Peyer's patch (tissue), 4 donors: ENCODE measurements around the gene OBSCN. TPM values are rescaled to one million over a fixed set of nuclear protein-coding genes. Genes with fewer than 3 reads are reported as not detected.
A peak's percentile ranks its signal among the peaks of the same experiment; 100 is the strongest.

Source experiments
- DNase-seq, 3 donors: peaks; one replicate each; pipeline ENCODE4 v3.0.0-alpha.2; 2017 to 2019
- H3K27ac ChIP-seq, 4 donors: fragments of 200-600 bp; sonication (generic); one replicate each; pipeline ENCODE4 v1.5.1; 2016 to 2019
- H3K27me3 ChIP-seq, 2 donors: fragments of 200-600 bp; sonication (generic); one replicate each; pipeline ENCODE4 v1.5.1; 2019
- H3K36me3 ChIP-seq, 3 donors: fragments of 200-600 bp; sonication (generic); one replicate each; pipeline ENCODE4 v1.5.1; 2016 to 2019
- H3K4me1 ChIP-seq, 4 donors: fragments of 200-600 bp; sonication (generic); one replicate each; pipeline ENCODE4 v1.5.1; 2016 to 2019
- H3K4me3 ChIP-seq, 4 donors: fragments of 200-600 bp; sonication (generic); 1 replicate in 3 of 4; 2 replicates in 1 of 4; pipeline ENCODE4 v1.5.1; 2016 to 2019; ENCODE audit warnings: mild to moderate bottlenecking in 1 of 4
- H3K9me3 ChIP-seq, 4 donors: fragments of 200-600 bp; sonication (generic); one replicate each; pipeline ENCODE4 v1.5.1; 2016 to 2019; ENCODE audit warnings: mild to moderate bottlenecking in 1 of 4
- POLR2A ChIP-seq, 2 donors: fragments of 450-650 bp; IDR thresholded peaks; one replicate each; pipeline ENCODE4 v1.5.1; 2017; ENCODE audit warnings: antibody characterized with exemption in 2 of 2, mild to moderate bottlenecking in 2 of 2, moderate library complexity in 2 of 2
- total RNA-seq, 4 donors: library from RNA; depleted of rRNA; stranded (reverse); fragments of >200 nt; gene quantifications; one replicate each; pipeline ENCODE4 v1.1.0, GENCODE V29; 2016
- TF ChIP-seq, protein P1 (sequence below), 6 experiments: fragments of 450-650 bp in 4 of 6; fragments of 200-600 bp in 2 of 6; sonication (generic) in 1 of 6; IDR thresholded peaks; one replicate each; pipeline ENCODE4 v1.5.1; 2017 to 2019; ENCODE audit warnings: antibody characterized with exemption in 6 of 6, mild to moderate bottlenecking in 3 of 6, moderate library complexity in 1 of 6

OBSCN gene
- total RNA-seq, 4 donors from 2014 or later = 5.8 to 136 (median 34.4) TPM

DNA sequence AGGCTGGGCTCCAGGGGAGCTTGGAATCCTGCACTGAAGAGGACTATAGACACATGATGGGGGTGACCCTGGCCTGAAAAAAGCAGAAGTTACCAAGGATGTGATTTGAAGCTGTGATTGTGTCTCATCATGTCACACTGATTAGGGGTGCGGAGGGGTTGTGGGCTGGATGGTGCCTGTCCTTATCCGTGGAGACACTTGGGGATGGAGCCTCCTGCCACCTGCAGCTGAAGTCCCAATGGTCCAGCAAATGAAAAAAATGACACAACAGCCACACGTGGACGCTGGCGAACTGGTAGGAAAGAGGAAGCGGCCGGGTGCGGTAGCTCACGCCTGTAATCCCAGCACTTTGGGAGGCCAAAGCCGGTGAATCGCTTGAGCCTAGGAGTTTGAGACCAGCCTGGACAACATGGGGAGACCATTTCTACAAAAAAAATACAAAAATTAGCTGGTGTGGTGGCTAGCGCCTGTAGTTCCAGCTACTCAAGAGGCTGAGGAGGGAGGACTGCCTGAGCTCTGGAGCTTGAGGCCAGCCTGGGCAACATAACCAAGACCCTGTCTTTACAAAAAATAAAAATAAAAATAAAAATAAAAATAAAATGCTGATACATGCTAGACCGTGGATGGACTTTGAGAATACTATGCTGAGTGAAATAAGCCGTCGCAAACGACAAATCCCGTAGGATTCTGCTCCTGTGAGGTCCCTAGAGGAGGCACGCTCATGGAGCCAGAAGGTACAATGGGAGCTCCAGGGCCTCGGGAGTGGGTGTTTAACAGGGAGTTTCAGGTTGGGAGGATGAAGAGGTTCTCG is 43.1 kb upstream of the OBSCN start:
- H3K36me3 ChIP-seq = no peaks in the 10 kb centered on the region
- peaks cover 0 to 37% (median 3%) of the 10 kb centered on the region in 4 donors for H3K4me1 ChIP-seq
- DNase-seq = no peak
- H3K9me3 ChIP-seq = no peaks in the 10 kb centered on the region
- peak overlapping the region; percentile 65 to 100 (median 88) for H3K4me3 ChIP-seq
- H3K27ac ChIP-seq = peak overlapping the region; percentile 99 to 100 (median 100)
- H3K27me3 ChIP-seq = no peaks in the 10 kb centered on the region
- peak in 1 of 2 donors; percentile 2 for TF ChIP-seq POLR2A (IDR thresholded peaks at IDR 0.05)
- TF ChIP-seq, protein P1, sequence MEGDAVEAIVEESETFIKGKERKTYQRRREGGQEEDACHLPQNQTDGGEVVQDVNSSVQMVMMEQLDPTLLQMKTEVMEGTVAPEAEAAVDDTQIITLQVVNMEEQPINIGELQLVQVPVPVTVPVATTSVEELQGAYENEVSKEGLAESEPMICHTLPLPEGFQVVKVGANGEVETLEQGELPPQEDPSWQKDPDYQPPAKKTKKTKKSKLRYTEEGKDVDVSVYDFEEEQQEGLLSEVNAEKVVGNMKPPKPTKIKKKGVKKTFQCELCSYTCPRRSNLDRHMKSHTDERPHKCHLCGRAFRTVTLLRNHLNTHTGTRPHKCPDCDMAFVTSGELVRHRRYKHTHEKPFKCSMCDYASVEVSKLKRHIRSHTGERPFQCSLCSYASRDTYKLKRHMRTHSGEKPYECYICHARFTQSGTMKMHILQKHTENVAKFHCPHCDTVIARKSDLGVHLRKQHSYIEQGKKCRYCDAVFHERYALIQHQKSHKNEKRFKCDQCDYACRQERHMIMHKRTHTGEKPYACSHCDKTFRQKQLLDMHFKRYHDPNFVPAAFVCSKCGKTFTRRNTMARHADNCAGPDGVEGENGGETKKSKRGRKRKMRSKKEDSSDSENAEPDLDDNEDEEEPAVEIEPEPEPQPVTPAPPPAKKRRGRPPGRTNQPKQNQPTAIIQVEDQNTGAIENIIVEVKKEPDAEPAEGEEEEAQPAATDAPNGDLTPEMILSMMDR (IDR thresholded peaks at IDR 0.05) = no peak

DNA sequence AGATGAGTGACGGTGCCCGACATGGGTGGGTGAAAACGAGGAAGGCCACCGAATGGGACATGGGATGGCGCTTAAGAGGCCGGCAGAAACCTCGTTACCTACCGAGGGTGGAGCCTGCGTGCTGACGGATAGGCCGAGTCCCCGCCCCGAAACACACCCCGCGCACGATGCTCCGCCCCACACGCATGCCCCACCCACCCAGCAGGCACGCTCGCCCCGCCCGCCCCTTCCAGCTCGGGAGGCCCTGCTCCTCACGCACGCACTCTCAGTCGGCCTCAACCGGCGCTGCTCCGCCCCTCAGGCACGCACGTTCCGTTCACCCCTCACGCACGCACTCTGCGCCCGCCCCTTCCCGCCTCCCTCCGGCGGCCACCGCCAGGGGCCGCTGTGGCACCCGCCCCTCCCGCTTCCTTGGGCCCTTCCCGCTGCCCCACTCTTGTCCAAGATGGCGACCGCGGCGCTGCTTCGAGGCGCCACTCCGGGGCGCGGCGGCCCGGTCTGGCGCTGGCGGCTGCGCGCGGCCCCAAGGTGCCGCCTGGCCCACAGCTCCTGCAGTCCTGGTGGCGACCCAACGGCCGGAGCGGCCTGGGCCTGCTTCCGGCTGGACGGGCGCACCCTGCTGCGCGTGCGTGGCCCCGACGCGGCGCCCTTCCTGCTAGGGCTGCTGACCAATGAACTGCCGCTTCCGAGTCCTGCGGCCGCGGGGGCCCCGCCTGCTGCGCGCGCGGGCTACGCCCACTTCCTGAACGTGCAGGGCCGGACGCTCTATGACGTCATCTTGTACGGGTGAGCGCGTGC is 42.3 kb upstream of the OBSCN start, which contains the start of gene IBA57:
TSS of gene IBA57 (plus strand) at position 433 of the 798 bp plus-strand sequence. CDS start at position 446, 13 bp downstream.
- Histone ChIP-seq H3K4me3 (peak within 1 kb of the TSS; percentile 65 to 100 (median 88)), H3K9me3 (no peaks in the 10 kb centered on the region), H3K27me3 (no peaks in the 10 kb centered on the region), H3K27ac (peak within 1 kb of the TSS; percentile 99 to 100 (median 100)), H3K4me1 (peaks cover 0 to 37% (median 3%) of the 10 kb centered on the region in 4 donors), H3K36me3 (no peaks in the 10 kb centered on the region)
- TF ChIP-seq POLR2A (IDR thresholded peaks at IDR 0.05) = peak; percentile 78 to 97
- TF ChIP-seq, protein P1 (IDR thresholded peaks at IDR 0.05) = peak; percentile 88 to 100 (median 98)
- DNase-seq = peak; percentile 99 to 100 (median 100)

DNA sequence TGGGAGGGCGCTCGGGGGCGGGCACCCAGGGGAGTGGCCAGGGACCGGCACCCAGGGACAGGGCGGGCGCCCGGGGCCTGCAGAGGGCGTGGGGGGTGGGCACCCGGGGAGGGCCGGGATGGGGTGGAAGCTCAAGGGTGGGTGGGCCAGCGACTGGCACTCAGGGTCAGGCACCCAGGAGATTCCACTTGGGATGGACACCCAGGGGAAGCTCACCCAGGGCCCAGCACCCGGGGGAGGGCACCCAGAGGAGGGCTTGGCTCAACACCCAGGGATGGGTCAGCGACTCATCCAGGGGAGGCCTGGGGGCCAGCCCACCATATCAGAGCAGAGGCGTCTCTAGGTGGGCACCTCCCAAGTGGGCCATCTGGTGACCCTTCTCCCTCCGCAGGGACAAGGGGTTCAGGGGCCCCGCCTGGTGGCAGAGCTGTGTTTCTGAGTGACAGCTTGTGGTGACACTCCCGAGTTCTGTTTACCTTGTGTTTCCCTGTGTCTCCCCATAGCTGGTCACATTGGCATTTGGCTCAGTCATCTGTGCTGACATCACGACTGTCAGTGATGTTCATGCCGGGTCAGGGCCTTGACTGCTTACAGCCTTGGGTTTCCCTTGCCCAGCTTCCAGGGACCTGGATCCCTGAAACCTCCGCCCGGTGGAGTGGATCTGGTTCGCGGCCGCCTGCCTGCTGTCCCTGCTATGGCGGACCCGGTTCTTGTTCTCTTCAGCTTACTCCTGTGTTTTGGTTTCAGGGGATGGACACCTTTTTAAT is 41.5 kb upstream of the OBSCN start:
- H3K27ac ChIP-seq = peak overlapping the region; percentile 99 to 100 (median 100)
- H3K4me1 ChIP-seq = peaks cover 0 to 33% (median 3%) of the 10 kb centered on the region in 4 donors
- H3K4me3 ChIP-seq = peak overlapping the region; percentile 65 to 100 (median 88)
- no peaks in the 10 kb centered on the region for H3K27me3 ChIP-seq
- peak in 2 of 3 donors; percentile 52 to 85 for DNase-seq
- H3K9me3 ChIP-seq = no peaks in the 10 kb centered on the region
- TF ChIP-seq, protein P1 (IDR thresholded peaks at IDR 0.05) = peak in 5 of 6 experiments; percentile 22 to 63 (median 57)
- TF ChIP-seq POLR2A (IDR thresholded peaks at IDR 0.05) = no peak
- no peaks in the 10 kb centered on the region for H3K36me3 ChIP-seq

DNA sequence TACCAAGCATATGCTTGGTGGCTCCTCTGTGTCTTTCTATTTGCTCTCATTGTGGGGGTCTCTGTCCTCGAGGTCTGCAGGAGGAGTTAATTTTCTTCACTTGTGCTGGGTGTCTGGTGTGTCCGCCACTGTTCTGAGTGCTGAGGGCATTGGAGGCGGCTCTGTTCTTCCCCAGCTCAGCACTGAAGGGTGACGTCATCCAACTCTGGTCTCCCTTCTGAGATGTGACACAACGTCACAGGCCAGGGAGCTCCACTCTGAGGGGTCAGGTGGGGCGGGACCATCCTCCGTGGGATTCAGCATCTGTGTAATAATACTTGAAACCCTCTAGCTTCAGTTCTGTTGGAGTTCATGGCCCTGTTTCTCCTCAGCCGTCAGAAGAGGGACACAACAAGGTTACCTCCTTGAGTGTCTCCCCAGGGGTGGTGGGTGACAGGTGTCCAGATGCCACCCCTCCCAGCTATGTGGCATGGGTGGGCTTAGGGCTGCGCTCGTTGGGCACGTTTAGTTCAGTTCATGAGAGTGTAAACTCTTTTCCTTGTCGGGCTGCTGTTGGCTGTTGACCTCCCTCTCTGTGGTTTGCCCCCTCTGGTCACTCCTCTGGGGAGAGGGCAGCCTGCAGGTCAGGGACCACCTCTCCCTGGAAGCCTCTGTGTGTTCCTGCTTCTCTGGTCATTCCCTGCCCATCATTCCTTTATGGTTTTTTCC is 39.1 kb upstream of the OBSCN start:
- Histone ChIP-seq H3K36me3 (no peaks in the 10 kb centered on the region), H3K27me3 (no peaks in the 10 kb centered on the region), H3K4me3 (no peak overlapping the region), H3K9me3 (no peaks in the 10 kb centered on the region), H3K4me1 (peaks cover 0 to 16% (median 3%) of the 10 kb centered on the region in 4 donors), H3K27ac (no peak overlapping the region)
- peak in 1 of 3 donors; percentile 25 for DNase-seq
- TF ChIP-seq, protein P1 (IDR thresholded peaks at IDR 0.05) = no peak
- no peak for TF ChIP-seq POLR2A (IDR thresholded peaks at IDR 0.05)
